ENCODE measurements around the gene GPATCH1. TPM values are rescaled to one million over a fixed set of nuclear protein-coding genes. Genes with fewer than 3 reads are reported as not detected.

GPATCH1 gene
- total RNA-seq, 4 donors from 2014 or later, result 5.4 to 8.9 (median 7.3) TPM

- Histone ChIP-seq H3K27me3 (no peaks in the 10 kb centered on the region), H3K4me3 (no peak overlapping the region), H3K4me1 (no peaks in the 10 kb centered on the region), H3K9me3 (no peaks in the 10 kb centered on the region), H3K27ac (replicated peaks in 1 of 4) (no peak overlapping the region), H3K36me3 (peaks cover 63 to 99% (median 88%) of the 10 kb centered on the region in 4 donors)
- intact Hi-C loops (cut with DNase I), result no loop called here
- 89% methylated on average over 6 of the region's 6 CpGs for WGBS
- DNase-seq (ENCODE audit: extremely low spot score), result no peak
- TF ChIP-seq POLR2AphosphoS5 (IDR thresholded peaks at IDR 0.05), result no peak
- no peak for TF ChIP-seq CTCF (IDR thresholded peaks at IDR 0.05)
- TF ChIP-seq EP300 (IDR thresholded peaks at IDR 0.05), result no peak
- TF ChIP-seq POLR2A (IDR thresholded peaks at IDR 0.05; ENCODE audit: low read depth), result no peak
Observed at GRCh38 chr19:33102893-33103292, 21.9 kb downstream of the GPATCH1 start.

DNA sequence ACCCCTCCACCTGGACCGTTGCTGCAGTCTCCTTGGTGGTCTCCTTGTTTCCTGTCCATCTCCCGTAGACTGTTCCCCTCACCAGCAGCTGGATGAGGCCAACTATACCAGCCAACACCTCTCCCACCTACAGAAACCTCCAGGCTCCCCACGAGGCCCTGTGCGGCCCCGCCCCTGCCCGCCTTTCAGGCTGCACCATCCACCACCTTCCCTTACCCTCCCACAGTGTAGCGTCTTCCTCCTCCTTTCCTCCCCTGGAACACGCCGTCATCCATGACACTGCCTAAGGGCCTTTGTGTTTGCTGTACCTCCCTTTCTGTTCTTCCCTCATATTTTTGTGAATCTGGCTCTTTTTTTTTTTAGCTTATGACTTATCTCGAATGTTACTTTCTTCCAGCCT, 27.2 kb downstream of the GPATCH1 start:
- DNase-seq (ENCODE audit: extremely low spot score), result no peak
- H3K27ac ChIP-seq (replicated peaks in 1 of 4), result no peak overlapping the region
- no peaks in the 10 kb centered on the region for H3K4me1 ChIP-seq
- TF ChIP-seq POLR2A (IDR thresholded peaks at IDR 0.05; ENCODE audit: low read depth), result no peak
- no peak for TF ChIP-seq CTCF (IDR thresholded peaks at IDR 0.05)
- no peak for TF ChIP-seq EP300 (IDR thresholded peaks at IDR 0.05)
- TF ChIP-seq POLR2AphosphoS5 (IDR thresholded peaks at IDR 0.05), result no peak
- peaks cover 75 to 100% (median 92%) of the 10 kb centered on the region in 4 donors for H3K36me3 ChIP-seq
- intact Hi-C loops (cut with DNase I), result no loop called here
- WGBS, result 95% methylated on average over 10 of the region's 10 CpGs
- no peak overlapping the region for H3K4me3 ChIP-seq
- no peaks in the 10 kb centered on the region for H3K27me3 ChIP-seq
- no peaks in the 10 kb centered on the region for H3K9me3 ChIP-seq

- H3K36me3 ChIP-seq, result peaks cover 78 to 100% (median 95%) of the 10 kb centered on the region in 4 donors
- WGBS, result 88% methylated on average over 9 of the region's 9 CpGs
- intact Hi-C loops (cut with DNase I), result no loop called here
Observed at GRCh38 chr19:33110137-33110910, 29.3 kb downstream of the GPATCH1 start.

GRCh38 chr19:33111587-33111986, 30.6 kb downstream of the GPATCH1 start:
- TF ChIP-seq CTCF (IDR thresholded peaks at IDR 0.05) (no peak), EP300 (IDR thresholded peaks at IDR 0.05) (no peak), POLR2AphosphoS5 (IDR thresholded peaks at IDR 0.05) (no peak), POLR2A (IDR thresholded peaks at IDR 0.05; ENCODE audit: low read depth) (no peak)
- Histone ChIP-seq H3K4me1 (no peaks in the 10 kb centered on the region), H3K9me3 (no peaks in the 10 kb centered on the region), H3K4me3 (no peak overlapping the region), H3K27ac (replicated peaks in 1 of 4) (no peak overlapping the region), H3K27me3 (no peaks in the 10 kb centered on the region), H3K36me3 (peaks cover 81 to 100% (median 97%) of the 10 kb centered on the region in 4 donors)
- intact Hi-C loops (cut with DNase I), result no loop called here
- no peak for DNase-seq (ENCODE audit: extremely low spot score)
- WGBS, result 90% methylated on average over 11 of the region's 11 CpGs

More at GRCh38 chr19:33110137-33110910, 29.3 kb downstream of the GPATCH1 start:
- Histone ChIP-seq H3K4me1 (no peaks in the 10 kb centered on the region), H3K9me3 (no peaks in the 10 kb centered on the region), H3K27ac (replicated peaks in 1 of 4) (no peak overlapping the region), H3K4me3 (no peak overlapping the region), H3K27me3 (no peaks in the 10 kb centered on the region)
- no peak for DNase-seq (ENCODE audit: extremely low spot score)
- TF ChIP-seq POLR2AphosphoS5 (IDR thresholded peaks at IDR 0.05) (no peak), POLR2A (IDR thresholded peaks at IDR 0.05; ENCODE audit: low read depth) (no peak), CTCF (IDR thresholded peaks at IDR 0.05) (no peak), EP300 (IDR thresholded peaks at IDR 0.05) (no peak)
